T47D (cell line): ENCODE data around the gene LRGUK.

ENCODE experiments used
- DNase-seq, 2 experiments: peaks; one replicate each; pipeline versions ENCODE4 v3.0.0 to v3.0.0-alpha.2; 2011 to 2012; ENCODE audit warnings: low read depth in 1 of 2, low spot score in 1 of 2
- JUND ChIP-seq: IDR thresholded peaks from 2 replicates; pipeline ENCODE4 v1.6.1; 2012; ENCODE audit warnings: low read depth
- in situ Hi-C: cut with HindIII; loops from 2 replicates; pipeline ENCODE4 v1.10.0; 2016; ENCODE audit warnings: low sequenced_read_pairs, low pct_unique_long_range_greater_than_20kb

The LRGUK gene

GRCh38 chr7:134179036-134180011 is 52.2 kb downstream of the LRGUK start:
- TF ChIP-seq JUND = no peak
- in situ Hi-C loops = no loop called here
- DNase-seq = no peak

DNA sequence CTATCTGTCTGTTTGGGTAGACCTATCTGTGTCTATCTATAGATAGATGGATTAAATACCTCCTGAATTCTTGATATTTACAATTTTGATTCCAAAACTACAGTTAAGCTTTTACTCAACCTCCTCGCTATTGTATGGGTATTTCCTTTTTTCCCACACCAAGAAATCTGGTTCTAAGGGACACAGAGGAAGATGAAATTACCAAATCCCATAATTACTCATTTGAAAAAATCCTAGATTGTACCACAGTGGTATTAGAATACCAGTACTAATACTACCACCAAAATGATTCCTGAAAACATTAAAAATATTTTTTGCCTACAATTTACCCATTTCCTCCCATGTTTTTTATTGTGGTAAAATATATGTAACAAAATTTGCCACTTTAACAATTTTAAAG is 53.2 kb downstream of the LRGUK start:
- no peak for DNase-seq
- TF ChIP-seq JUND = no peak
- in situ Hi-C loops = no loop called here

DNA sequence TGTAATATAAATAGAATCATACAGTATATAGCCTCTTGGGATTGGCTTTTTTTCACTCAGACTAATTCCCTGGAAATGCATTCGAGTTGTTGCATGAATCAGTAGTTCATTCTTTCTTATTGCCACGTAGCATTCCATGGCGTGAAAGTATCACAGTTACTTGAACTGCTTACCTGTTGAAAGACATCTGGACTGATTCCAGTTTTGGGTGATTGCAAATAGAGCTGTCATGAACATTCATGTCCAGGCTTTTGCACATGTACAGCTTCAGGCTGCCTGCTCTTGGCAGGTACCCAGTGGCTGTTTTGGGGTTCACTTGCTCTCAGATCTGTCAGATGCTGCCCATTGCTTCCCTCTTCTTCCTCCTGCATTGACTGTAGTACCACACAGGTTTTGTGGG is 54.9 kb downstream of the LRGUK start:
- no peak for TF ChIP-seq JUND
- no peak for DNase-seq
- in situ Hi-C loops = no loop called here

DNA sequence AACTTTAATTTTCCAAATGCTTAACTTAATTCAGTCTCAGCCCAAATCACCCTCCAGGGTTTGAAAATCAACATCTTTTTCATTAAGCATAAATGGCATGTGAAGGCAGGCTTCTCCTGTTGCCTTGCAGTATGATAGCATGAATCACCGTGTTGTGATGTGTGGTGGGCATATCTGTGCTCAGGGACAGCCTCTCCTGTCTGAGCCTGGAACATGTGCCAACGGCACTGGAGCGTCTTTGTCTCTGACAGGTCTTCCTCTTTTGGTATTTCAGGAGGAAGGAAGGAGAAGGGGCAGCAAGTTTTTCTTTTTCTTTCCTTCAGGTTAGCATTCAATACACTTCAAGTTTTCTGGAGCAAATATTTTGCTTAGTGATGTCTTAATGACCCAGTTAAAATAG is 57.6 kb downstream of the LRGUK start:
- DNase-seq = no peak
- in situ Hi-C loops = no loop called here
- TF ChIP-seq JUND = no peak

GRCh38 chr7:134186027-134186426 is 58.9 kb downstream of the LRGUK start:
- no peak for DNase-seq
- in situ Hi-C loops = no loop called here

DNA sequence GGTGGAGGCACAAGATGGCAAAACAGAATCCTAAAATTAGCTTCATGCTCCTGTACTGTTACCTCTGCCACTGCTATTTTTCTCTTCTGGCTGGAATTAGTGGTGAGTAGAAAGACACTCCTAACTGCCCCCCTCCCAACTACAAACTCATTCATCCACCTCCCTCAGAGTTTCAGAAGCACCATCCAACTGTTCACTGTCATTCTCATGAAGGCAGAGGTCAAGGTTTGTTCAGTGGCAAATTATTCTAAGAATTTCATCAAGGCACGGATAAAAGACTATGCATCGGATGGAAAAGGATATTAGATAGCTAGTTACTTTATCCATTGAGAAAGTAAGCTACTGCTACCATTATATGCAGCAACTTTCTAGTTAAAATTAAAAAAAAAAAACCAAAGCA is 59.7 kb downstream of the LRGUK start:
- no peak for DNase-seq
- in situ Hi-C loops = no loop called here
- no peak for TF ChIP-seq JUND

More at GRCh38 chr7:134186027-134186426, 58.9 kb downstream of the LRGUK start:
- no peak for TF ChIP-seq JUND

- no peak for DNase-seq
- TF ChIP-seq JUND = no peak
- in situ Hi-C loops = no loop called here
These were observed 60.8 kb downstream of the LRGUK start for GRCh38 chr7:134187893-134188292.

GRCh38 chr7:134188311-134188710 is 61.2 kb downstream of the LRGUK start:
- no peak for TF ChIP-seq JUND

GRCh38 chr7:134189559-134189958 is 62.4 kb downstream of the LRGUK start:
- no peak for TF ChIP-seq JUND
- no peak for DNase-seq
- in situ Hi-C loops = no loop called here

More at GRCh38 chr7:134188311-134188710, 61.2 kb downstream of the LRGUK start:
- DNase-seq = no peak
- in situ Hi-C loops = no loop called here

DNA sequence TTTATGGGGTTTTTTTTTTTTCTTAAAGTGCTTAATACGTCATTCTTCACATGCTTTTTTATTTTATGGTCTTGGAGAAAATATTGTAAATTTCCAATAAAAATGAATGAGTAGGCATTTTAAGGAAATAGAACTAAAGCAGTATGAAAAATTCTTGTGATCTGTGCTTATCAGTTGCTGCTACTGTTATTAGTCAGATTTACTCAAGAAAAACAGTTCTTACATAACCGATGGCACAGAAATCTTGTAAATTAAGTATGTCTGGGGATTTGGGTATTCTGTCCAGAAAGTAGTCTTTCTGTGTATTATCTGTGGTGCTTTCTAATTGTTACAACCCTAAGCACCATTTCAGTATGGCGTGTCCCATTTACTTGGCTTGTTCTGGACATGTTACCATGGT is 64.7 kb downstream of the LRGUK start:
- DNase-seq = no peak
- TF ChIP-seq JUND = no peak
- in situ Hi-C loops = no loop called here

GRCh38 chr7:134193240-134193639 is 66.1 kb downstream of the LRGUK start:
- in situ Hi-C loops = no loop called here
- TF ChIP-seq JUND = no peak
- no peak for DNase-seq

GRCh38 chr7:134195252-134195651 is 68.1 kb downstream of the LRGUK start:
- DNase-seq = no peak
- in situ Hi-C loops = no loop called here
- no peak for TF ChIP-seq JUND

- no peak for TF ChIP-seq JUND
- in situ Hi-C loops = no loop called here
- DNase-seq = no peak
These were observed 69.3 kb downstream of the LRGUK start for GRCh38 chr7:134196439-134196838.
